Endodermal cell (in vitro differentiated cells): Measurements from ENCODE around the gene PDE10A. TPM values are rescaled to one million over a fixed set of nuclear protein-coding genes. Genes with fewer than 3 reads are reported as not detected.
A peak's percentile ranks its signal among the peaks of the same experiment; 100 is the strongest.

Source experiments
- DNase-seq: peaks from one replicate; pipeline ENCODE4 v3.0.0-alpha.2; 2017
- H3K27ac ChIP-seq: 2 replicates; pipeline ENCODE4 v1.5.1; 2013; ENCODE audit warnings: mild to moderate bottlenecking, low read depth, low read length, moderate library complexity
- H3K27me3 ChIP-seq: 2 replicates; pipeline ENCODE4 v1.6.1; 2013; ENCODE audit warnings: mild to moderate bottlenecking, low read length, moderate library complexity; ENCODE audit not compliant: insufficient read depth, control insufficient read depth, poor library complexity, severe bottlenecking
- H3K36me3 ChIP-seq: 2 replicates; pipeline ENCODE4 v1.7.0; 2013; ENCODE audit warnings: mild to moderate bottlenecking, low read length, moderate library complexity; ENCODE audit not compliant: control insufficient read depth, insufficient read depth
- H3K4me1 ChIP-seq: one replicate; pipeline ENCODE4 v1.7.0; 2013; ENCODE audit warnings: low read length; ENCODE audit not compliant: control insufficient read depth, insufficient read depth
- H3K4me3 ChIP-seq: 2 replicates; pipeline ENCODE4 v1.5.1; 2013; ENCODE audit warnings: mild to moderate bottlenecking, low read length, moderate library complexity
- H3K9ac ChIP-seq: 2 replicates; pipeline ENCODE4 v1.6.1; 2013; ENCODE audit warnings: mild to moderate bottlenecking, low read length, moderate library complexity; ENCODE audit not compliant: poor library complexity, severe bottlenecking; ENCODE audit errors: extremely low read depth
- H3K9me3 ChIP-seq: 2 replicates; pipeline ENCODE4 v1.6.1; 2013; ENCODE audit warnings: mild to moderate bottlenecking, low read length, moderate library complexity; ENCODE audit not compliant: control insufficient read depth
- H3K27ac Mint-ChIP-seq: 2 replicates; pipeline ENCODE4 v1.8.0; 2020; ENCODE audit warnings: mixed read lengths
- H3K27me3 Mint-ChIP-seq: 2 replicates; pipeline ENCODE4 v1.8.0; 2021; ENCODE audit warnings: mild to moderate bottlenecking, mixed read lengths; ENCODE audit not compliant: insufficient read depth
- H3K36me3 Mint-ChIP-seq: 2 replicates; pipeline ENCODE4 v1.8.0; 2020; ENCODE audit warnings: low read depth, mixed read lengths
- H3K4me1 Mint-ChIP-seq: 2 replicates; pipeline ENCODE4 v1.8.0; 2020; ENCODE audit warnings: mixed read lengths
- H3K4me3 Mint-ChIP-seq: 2 replicates; pipeline ENCODE4 v1.8.0; 2020; ENCODE audit warnings: mild to moderate bottlenecking, moderate library complexity, mixed read lengths
- H3K9me3 Mint-ChIP-seq: 2 replicates; pipeline ENCODE4 v1.8.0; 2020; ENCODE audit warnings: mild to moderate bottlenecking, mixed read lengths
- CTCF ChIP-seq: fragments of 200-600 bp; sonication (generic); conservative IDR thresholded peaks from 2 replicates; pipeline ENCODE4 v1.5.0; 2021; ENCODE audit warnings: antibody characterized with exemption, mild to moderate bottlenecking
- WGBS, 2 experiments: methylation state at CpG; one replicate each; pipeline versions ENCODE4 v1.1.5 to v1.1.7; 2013; ENCODE audit warnings: missing lambda C conversion rate in 2 of 2, mixed read lengths in 1 of 2; ENCODE audit not compliant: insufficient coverage in 1 of 2, insufficient read length in 1 of 2; 5-methylcytosine and 5-hydroxymethylcytosine counted together
- total RNA-seq, 2 donors: library from RNA; stranded (reverse); fragmentation: NEBNext Ultra II Directional in 1 of 2; extraction: Animal tissue kit (Norgen Biotek cat#: 25700) in 1 of 2; gene quantifications; 2 replicates in 1 of 2; 3 replicates in 1 of 2; pipeline ENCODE4 v1.2.1, GENCODE V29; 2021

The PDE10A gene
- total RNA-seq, 2 donors from 2014 or later: 22.8 to 27.8 TPM

- peak overlapping the region; percentile 60 for H3K4me3 ChIP-seq
- H3K9me3 ChIP-seq: peaks cover 15% of the 10 kb centered on the region
- TF ChIP-seq CTCF: no peak
- Mint-ChIP-seq H3K27me3 (no peaks in the 10 kb centered on the region), H3K4me3 (peak overlapping the region; percentile 7), H3K36me3 (peaks cover 7% of the 10 kb centered on the region), H3K9me3 (peaks cover 5% of the 10 kb centered on the region), H3K27ac (peak overlapping the region; percentile 71), H3K4me1 (peaks cover 36% of the 10 kb centered on the region)
- 85 to 88% methylated on average over 3 to 5 of the region's 5 CpGs for WGBS, 2 experiments
- no peak for DNase-seq
- no peak overlapping the region for H3K27ac ChIP-seq
- H3K27me3 ChIP-seq: no peaks in the 10 kb centered on the region
- H3K36me3 ChIP-seq: no peaks in the 10 kb centered on the region
- peaks cover 19% of the 10 kb centered on the region for H3K4me1 ChIP-seq
- H3K9ac ChIP-seq: no peak overlapping the region
These were observed 110.7 kb downstream of the PDE10A start for GRCh38 chr6:165552248-165552736.

- H3K27me3 Mint-ChIP-seq: no peaks in the 10 kb centered on the region
These were observed 111.2 kb downstream of the PDE10A start for GRCh38 chr6:165551828-165552227.

GRCh38 chr6:165548450-165548849, 114.6 kb downstream of the PDE10A start:
- WGBS, 2 experiments: 80 to 97% methylated on average over 1 to 2 of the region's 2 CpGs

More at GRCh38 chr6:165551828-165552227, 111.2 kb downstream of the PDE10A start:
- peaks cover 38% of the 10 kb centered on the region for H3K4me1 Mint-ChIP-seq
- H3K27me3 ChIP-seq: no peaks in the 10 kb centered on the region
- H3K27ac ChIP-seq: no peak overlapping the region
- peaks cover 7% of the 10 kb centered on the region for H3K36me3 Mint-ChIP-seq
- DNase-seq: no peak
- H3K4me1 ChIP-seq: peaks cover 19% of the 10 kb centered on the region
- TF ChIP-seq CTCF: no peak
- H3K27ac Mint-ChIP-seq: peak overlapping the region; percentile 22
- no peak overlapping the region for H3K4me3 ChIP-seq
- H3K9me3 ChIP-seq: peaks cover 15% of the 10 kb centered on the region
- no peak overlapping the region for H3K4me3 Mint-ChIP-seq
- no peaks in the 10 kb centered on the region for H3K36me3 ChIP-seq
- peaks cover 4% of the 10 kb centered on the region for H3K9me3 Mint-ChIP-seq
- no peak overlapping the region for H3K9ac ChIP-seq
- WGBS, 2 experiments: 78 to 95% methylated on average over 2 to 3 of the region's 3 CpGs

More at GRCh38 chr6:165548450-165548849, 114.6 kb downstream of the PDE10A start:
- no peak overlapping the region for H3K27ac ChIP-seq
- no peak for DNase-seq
- H3K9me3 Mint-ChIP-seq: no peaks in the 10 kb centered on the region
- peaks cover 34% of the 10 kb centered on the region for H3K4me1 Mint-ChIP-seq
- H3K36me3 ChIP-seq: peaks cover 1% of the 10 kb centered on the region
- peaks cover 20% of the 10 kb centered on the region for H3K4me1 ChIP-seq
- no peak overlapping the region for H3K27ac Mint-ChIP-seq
- H3K9ac ChIP-seq: no peak overlapping the region
- no peak overlapping the region for H3K4me3 Mint-ChIP-seq
- no peak overlapping the region for H3K4me3 ChIP-seq
- H3K27me3 ChIP-seq: no peaks in the 10 kb centered on the region
- no peaks in the 10 kb centered on the region for H3K27me3 Mint-ChIP-seq
- TF ChIP-seq CTCF: no peak
- H3K9me3 ChIP-seq: no peaks in the 10 kb centered on the region
- peaks cover under 1% of the 10 kb centered on the region for H3K36me3 Mint-ChIP-seq
